ENCODE results near the gene C2orf49. TPM values are rescaled to one million over a fixed set of nuclear protein-coding genes. Genes with fewer than 3 reads are reported as not detected.

C2orf49 gene
- total RNA-seq, 1 donor from 2014 or later = 9.4 TPM

DNA sequence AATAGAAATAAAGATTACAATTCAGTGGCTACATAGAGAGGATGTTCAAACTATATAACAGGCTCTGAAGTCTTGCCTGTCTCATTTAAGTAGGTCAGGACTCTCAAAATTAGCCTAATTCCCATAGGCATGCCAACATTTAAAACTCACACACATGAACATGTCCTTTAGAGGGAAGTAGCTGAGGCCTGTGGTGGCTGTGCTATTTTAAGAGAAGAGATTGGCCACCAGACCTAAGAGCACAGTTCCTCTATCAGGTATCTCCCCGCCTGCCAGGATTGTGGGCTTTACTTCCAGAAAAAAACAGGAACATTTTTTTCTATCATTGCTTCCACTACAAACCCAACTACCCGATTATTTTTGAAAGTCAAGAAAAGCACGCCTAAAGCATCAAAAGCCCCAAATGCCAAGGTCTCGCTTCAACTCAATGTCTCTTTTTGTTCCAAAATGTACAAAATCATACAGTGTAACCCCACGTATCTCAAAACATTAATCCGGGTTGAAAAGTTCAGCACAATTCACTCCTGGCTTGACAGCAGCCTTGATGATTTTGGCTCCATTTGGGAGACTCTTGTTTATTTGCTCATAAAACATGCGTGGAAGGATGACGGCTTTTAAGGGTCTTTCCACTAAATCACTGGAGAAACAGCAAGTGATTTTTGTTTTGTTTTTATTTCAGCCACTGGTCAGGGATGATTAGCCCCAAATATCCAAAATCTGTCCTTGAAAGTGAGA, 46.3 kb downstream of the C2orf49 start:
- no peak for ATAC-seq

- no peak for ATAC-seq
Observed at GRCh38 chr2:105384216-105384615, 46.9 kb downstream of the C2orf49 start.

DNA sequence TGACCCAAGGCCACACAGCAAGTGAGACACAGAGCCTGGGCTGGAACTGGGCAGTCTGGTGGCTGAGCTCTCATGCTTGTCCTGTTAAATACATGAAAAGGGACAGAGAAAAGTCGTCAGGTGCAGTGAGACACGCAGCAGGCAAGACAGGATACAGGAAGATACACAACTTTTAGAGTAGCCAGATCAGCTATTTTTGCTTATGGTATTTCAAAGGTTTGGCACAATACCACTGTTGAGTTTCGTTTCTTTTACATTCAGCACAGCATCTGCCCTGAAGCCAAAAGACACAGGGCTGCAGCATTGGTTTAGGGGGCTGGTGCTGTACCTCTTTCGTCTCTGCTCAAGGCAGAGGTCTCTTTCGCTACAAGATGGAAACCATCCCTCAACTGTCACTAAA, 47.5 kb downstream of the C2orf49 start:
- no peak for ATAC-seq

DNA sequence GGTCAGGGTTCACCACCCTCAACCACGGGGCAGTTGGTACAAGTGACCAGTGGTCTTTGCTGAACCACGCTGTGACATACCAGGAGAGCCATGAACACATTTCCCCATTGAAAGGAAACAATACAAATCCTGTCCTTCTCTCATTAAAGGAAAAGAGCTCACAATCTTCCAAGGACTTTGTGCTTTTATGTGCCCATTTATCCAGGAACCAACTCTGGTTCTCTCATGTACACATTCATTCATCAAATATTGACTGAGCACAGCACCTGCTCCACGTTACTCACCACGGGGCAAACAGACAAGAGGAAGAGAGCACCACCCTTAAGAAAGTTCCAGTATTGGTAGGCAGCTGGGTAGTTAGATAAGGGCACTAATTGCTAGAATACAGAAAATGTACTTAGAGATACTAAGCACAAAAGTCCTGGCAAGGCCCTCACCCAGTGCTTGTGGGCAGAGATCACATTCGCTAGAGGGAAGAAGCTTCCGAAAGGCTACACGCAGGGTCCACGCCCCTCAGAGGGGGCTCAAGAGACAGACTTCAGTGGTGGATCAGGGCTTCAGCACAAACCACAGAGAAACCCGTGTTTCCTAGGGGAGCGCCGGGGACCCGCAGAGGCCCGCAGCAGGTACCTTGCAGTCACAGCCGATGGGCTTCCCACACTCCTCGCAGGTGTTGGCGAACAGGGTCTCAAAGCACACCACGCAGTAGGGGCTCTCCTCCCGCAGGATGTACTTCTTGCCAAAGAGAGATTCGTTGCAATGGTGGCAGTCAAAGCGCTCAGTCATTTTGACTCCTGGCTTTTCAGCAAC, 48.6 kb downstream of the C2orf49 start:
- ATAC-seq = no peak

GRCh38 chr2:105387225-105387624, 49.9 kb downstream of the C2orf49 start:
- ATAC-seq = no peak

GRCh38 chr2:105388971-105389381, 51.6 kb downstream of the C2orf49 start:
- ATAC-seq = no peak

- ATAC-seq = no peak
Observed at GRCh38 chr2:105390454-105390853, 53.1 kb downstream of the C2orf49 start.

- ATAC-seq = no peak
Observed at GRCh38 chr2:105391058-105391627, 53.8 kb downstream of the C2orf49 start.

- ATAC-seq = no peak
Observed at GRCh38 chr2:105391763-105392662, 54.7 kb downstream of the C2orf49 start.

DNA sequence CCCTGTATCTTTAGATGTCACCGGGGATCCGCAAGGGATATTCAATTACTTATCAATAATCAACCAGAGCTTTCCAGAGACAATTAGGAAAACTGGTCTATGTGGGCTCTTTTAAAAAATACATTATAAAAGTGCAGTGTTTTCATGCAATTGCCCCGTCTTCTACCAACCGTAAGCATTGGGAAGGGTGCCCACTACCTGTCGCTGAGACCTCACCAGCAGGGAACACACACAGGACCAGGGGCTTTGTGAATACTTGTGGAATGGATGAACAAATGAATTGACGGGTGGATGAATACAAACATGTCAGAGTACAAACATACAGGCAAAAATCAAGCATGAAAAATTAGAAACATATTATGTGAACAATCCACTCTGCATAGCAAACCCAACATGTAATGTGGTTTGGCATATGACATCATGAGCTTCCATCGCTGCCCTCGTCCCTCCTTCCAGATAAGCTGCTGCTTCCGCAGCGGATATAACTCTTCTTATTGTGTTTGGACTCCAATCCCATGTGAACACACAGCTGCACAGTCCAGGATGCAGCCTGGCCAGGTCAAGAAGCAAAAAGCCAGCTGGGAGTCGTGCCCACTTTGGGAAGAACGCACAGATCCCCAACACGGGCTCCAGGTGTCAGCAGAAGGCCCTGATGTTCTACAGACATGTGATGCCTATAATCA, 56.2 kb downstream of the C2orf49 start:
- ATAC-seq = no peak

DNA sequence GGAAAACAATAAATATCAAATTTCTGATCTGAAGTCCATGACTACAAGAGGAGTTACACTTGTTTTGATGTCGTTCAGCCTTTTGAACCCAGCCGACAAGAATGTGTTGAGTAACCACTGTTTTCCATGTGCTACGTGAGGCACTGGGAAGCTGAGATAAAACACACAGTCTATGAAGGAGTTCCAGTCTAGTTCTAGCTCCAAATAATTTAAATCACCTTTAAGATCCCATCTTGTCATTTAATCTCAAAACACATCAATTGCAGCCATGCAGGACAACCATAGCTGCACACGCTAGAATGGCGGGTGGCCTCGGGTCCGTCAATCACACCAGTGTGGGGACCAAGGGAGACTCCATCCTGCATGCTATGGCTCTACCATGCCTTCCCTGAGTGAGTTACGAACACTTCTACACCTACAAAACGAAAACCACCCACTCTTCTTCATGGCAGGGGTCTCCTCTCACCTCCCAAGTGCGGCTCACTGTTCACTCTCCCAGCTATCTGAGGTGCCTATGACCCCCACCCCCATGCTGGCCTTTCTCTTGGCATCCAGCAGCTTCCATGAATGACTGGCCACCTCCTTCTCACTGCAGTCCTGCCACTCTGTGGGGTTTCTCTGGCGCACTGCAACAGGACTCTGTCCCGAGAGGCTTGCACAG, 57.7 kb downstream of the C2orf49 start:
- ATAC-seq = no peak

- ATAC-seq = no peak
Observed at GRCh38 chr2:105395691-105396090, 58.4 kb downstream of the C2orf49 start.

DNA sequence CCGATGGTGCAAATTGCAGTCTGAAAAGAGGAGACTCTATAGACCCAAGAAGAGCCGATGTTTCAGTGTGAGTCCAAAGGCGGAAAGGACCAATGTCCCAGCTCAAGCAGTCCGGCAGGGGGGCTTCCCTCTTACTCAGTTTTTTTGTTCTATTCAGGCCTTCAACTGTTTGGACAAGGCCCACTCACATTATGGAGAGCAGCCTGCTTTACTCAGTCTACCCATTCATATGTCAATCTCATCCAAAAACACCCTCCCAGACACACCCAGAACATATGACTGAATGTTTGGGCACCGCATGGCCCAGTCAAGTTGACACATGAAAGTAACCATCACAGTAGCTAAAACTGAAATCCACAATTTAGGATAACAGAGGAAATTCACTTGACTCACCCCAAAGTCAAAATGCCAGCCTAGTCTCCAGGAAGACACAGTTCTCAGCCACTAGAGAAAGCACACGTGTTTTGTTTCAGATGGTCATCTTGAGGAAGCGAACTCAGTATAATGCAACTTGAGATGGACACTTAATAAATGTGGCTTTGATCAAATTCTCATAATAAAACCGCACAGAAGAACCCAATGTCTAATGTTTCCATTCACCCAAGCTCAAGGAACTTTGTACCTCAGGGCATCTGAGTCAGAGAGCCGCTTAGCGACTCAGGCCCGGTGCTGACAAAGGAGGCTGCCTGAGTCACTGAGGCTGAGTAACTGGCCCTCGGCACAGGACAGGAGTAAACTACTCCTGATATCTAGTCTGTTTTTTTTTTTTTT, 59.1 kb downstream of the C2orf49 start:
- peak; percentile 90 for ATAC-seq

- ATAC-seq = no peak
Observed at GRCh38 chr2:105397025-105397722, 59.8 kb downstream of the C2orf49 start.

DNA sequence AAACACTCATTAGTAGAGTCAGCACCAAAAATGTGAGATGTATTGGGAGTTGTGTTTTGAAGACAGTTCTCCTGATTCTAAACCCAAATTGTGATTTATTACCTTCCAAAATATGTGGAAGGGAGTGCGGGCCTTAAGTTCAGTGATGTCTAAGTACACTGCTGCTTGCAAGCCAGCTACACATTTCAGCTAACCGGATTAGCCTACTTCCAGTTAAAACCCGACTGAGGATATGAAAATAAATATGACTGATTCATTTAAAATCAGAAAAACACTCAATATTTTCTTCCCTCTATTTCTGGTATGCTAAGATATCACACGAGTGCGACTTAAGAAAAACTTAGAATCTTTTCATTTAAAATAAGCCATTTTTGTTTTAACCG, 60.6 kb downstream of the C2orf49 start:
- ATAC-seq = no peak

- ATAC-seq = peak; percentile 79
Observed at GRCh38 chr2:105398336-105399206, 61.2 kb downstream of the C2orf49 start, which contains the start of gene FHL2. Gene FHL2 (minus strand): TSS chr2:105399051. CDS start chr2:105386516, 12,535 bp downstream.
